AG08395 (cell line): ENCODE results near the gene MUC4.
A peak's percentile ranks its signal among the peaks of the same experiment; 100 is the strongest.

Source experiments
- DNase-seq: peaks from one replicate; pipeline ENCODE4 v3.0.0; 2012; ENCODE audit warnings: mixed read lengths, low spot score

MUC4 gene, protein sequence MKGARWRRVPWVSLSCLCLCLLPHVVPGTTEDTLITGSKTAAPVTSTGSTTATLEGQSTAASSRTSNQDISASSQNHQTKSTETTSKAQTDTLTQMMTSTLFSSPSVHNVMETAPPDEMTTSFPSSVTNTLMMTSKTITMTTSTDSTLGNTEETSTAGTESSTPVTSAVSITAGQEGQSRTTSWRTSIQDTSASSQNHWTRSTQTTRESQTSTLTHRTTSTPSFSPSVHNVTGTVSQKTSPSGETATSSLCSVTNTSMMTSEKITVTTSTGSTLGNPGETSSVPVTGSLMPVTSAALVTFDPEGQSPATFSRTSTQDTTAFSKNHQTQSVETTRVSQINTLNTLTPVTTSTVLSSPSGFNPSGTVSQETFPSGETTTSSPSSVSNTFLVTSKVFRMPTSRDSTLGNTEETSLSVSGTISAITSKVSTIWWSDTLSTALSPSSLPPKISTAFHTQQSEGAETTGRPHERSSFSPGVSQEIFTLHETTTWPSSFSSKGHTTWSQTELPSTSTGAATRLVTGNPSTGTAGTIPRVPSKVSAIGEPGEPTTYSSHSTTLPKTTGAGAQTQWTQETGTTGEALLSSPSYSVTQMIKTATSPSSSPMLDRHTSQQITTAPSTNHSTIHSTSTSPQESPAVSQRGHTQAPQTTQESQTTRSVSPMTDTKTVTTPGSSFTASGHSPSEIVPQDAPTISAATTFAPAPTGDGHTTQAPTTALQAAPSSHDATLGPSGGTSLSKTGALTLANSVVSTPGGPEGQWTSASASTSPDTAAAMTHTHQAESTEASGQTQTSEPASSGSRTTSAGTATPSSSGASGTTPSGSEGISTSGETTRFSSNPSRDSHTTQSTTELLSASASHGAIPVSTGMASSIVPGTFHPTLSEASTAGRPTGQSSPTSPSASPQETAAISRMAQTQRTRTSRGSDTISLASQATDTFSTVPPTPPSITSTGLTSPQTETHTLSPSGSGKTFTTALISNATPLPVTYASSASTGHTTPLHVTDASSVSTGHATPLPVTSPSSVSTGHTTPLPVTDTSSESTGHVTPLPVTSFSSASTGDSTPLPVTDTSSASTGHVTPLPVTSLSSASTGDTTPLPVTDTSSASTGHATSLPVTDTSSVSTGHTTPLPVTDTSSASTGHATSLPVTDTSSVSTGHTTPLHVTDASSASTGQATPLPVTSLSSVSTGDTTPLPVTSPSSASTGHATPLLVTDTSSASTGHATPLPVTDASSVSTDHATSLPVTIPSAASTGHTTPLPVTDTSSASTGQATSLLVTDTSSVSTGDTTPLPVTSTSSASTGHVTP (N-terminal part only)

DNA sequence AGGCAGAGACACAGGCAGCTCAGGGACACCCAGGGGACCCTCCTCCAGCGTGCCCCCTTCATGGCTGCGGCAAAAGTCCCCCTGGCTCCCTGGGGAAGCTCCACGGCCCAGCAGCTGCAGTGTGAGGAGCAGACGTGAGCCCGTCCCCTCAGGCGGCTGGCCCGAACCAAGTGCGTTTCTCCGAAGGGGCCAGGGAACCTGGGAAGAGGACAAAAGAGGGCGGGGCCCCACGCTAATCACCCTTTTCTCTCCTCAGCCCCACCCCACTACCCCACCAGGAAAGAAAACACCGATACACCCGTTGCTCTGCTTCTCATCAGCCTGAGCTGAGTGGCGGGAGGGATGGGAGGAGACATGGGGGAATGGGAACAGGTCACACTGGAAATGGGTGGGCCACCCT lies at the start of gene MUC4:
Gene MUC4, minus strand, starts transcription at position 174 of the 400 bp plus-strand sequence. Its CDS starts 112 bp downstream, at position 62.
- DNase-seq, result no peak

DNA sequence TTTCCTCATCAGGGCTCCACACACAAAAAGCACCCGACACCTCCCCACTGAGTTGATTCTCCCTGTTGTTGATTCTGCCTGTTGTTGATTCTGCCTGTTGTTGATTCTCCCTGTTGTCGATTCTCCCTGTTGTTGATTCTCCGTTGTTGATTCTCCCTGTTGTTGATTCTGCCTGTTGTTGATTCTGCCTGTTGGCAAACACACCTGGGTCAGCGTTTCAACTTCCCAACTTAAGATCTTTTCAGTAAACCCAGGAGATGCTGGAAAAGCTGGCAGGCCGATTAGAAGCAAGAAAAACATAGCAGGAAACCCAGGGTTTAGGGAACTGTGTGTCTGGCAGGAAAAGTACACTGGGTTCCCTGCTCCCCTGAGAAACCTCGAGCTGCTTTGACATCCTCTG lies 48.7 kb upstream of the MUC4 start:
- no peak for DNase-seq

DNA sequence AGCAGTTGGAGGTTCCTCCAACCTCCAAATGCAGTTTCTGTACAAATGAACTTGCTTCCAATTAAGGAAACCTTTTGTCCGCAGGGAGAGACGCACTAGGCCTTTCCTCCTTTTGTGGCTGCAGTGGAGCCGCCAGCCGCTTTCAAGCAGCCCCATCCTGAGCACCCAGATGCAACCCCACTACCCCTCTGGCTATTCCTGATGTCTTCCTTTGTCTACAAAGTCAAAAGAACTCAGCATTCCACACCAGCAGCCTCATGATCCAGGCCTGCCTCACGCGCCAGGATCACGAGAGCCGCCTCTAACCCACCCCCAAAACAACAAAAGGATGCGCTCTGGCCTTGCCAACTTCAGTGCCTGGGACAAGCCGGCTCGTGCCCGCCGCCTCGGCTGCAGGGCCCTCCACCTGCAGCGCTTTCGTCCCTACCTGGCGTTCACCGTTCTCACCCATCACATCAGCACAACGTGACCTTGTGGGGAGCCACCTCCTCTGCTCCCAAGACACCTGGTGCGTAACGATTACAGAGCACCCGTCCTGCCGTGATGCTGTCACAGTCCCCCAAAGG lies 48.2 kb upstream of the MUC4 start:
- DNase-seq, result no peak

DNA sequence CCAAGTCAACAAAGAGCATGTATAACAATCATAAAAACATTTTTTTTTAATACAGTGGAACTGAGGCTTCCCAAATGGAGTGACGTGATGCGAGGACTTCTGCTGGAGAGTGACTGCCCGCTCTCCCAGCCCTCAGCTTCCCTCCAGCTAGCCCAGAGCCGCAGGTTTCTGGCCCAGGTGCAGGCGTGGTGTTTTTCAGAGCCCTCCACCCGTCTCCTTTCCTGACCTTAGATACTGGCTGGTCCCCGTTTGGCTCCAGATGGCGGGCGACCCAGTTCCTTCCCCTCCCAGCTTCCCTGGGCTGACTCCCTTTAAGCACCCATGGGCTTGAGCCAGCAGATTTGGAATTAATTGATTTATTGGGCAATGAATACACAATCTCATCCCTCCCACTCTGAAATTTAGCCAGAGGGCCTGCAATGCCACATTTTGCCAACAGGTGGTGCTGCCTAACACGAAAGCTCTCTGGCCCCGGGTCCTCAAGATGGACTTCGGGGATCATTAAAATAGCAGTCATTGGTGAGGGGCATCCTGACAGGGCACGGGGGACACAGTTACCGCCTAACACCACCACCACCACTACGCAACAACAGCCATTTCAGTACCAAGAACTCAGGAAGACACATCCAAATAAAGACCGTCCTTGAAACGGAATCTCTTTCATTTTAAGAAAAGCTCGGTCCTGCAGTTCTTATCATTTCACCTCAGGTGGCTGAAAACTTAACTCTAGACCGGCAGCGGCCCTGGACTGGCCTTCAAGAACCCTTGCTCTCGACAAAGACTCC lies 47.5 kb upstream of the MUC4 start:
- DNase-seq, result peak; percentile 82

DNA sequence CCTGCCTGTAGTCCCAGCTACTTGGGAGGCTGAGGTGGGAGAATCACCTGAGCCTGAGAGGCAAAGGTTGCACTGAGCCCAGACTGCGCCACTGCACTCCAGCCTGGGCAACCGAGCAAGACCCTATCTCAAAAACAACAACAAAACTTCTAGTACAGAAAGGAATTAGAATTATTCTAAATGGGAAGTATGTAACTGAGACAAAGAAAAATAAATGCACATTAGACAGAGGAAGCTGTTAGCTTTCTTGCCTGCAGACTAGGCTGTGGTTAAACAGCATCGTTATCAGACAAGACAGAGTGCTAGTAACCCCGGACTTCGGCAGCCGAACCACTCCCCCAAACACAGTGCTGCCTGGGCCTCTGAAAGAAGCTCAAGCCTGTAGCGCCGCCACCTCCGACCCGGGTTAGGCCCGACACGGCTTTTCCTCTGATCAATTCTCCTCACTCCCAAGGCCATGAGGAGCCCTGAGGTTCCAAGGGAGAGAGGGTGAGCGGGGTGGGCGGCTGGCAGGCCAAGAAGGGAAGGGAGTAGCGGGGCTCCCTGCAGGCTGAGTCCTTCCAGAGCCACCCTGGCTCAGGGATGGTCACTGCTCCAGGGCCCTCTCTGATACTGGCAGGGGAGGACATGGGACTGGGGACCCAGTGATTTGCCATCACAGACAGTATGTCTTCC lies 44.8 kb upstream of the MUC4 start:
- DNase-seq, result no peak

DNA sequence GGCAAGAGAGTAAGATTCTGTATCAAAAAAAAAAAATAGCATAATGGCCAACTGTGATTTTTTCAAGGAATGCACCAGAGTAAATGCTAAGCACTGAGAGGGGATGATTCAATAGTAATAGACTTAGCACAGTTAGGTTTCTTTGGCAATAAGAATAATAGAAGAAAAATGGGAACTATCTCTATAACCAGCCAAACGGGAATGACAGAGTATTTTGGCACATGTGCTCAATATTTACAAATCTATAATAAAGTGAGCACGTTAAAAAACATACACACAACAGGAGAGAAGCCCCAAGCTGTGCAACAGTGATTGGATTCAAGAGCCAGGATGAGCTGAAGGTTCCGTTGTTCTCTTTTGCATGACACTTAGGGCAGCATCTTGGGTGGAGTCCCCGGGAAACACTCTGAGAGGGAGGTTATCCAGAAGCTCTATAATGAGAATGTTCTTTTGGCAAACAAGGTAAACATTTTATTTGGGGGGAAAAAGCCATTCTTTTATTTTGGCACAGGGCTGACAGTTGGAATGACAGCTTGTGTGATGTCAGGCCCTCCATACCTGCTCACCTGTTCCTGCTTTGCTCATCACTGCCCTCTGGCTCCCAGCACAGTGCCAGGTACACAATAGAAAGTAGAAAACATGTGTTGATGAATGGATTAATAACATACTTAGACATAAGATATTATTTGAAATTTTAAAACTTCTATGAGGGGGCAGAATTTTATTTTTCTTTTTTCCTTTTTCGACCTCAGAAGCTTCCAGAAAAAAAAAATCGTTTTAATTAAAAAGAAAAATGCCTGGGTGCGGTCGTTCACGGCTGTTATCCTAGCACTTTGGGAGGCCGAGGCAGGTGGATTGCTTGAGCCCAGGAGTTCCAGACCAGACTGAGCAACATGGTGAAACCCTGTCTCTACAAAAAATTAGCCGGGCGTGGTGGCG lies 44.0 kb upstream of the MUC4 start:
- no peak for DNase-seq

DNA sequence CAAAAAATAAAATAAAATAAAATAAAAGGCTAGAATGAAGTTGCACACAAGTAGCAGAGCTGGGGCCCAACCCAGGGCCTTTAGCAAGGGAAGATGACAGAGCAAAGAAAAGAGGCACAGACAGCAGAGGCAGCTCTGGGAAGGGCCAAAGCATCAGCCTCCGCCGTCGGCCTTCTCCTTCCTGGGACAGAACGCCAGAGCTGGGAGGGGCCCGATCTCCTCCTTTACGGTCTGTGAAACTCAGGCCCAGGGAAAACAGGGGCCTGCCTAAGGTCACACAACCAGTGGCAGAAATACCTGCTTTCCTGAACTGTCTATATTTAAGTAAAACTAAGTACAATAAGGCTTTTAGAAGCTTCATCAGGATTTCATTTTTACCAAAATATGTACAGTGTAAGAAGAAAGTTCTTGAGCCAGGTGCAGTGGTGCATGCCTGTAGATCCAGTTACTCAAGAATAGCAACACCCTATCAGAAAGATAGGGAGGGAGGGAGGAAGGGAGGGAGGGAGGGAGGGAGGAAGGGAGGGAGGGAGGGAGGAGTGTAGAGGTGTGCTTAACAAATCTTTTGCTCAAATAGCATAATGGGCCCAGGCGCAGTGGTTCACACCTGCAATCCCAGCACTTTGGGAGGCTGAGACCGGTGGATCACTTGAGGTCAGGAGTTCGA lies 43.0 kb upstream of the MUC4 start:
- DNase-seq, result no peak

DNA sequence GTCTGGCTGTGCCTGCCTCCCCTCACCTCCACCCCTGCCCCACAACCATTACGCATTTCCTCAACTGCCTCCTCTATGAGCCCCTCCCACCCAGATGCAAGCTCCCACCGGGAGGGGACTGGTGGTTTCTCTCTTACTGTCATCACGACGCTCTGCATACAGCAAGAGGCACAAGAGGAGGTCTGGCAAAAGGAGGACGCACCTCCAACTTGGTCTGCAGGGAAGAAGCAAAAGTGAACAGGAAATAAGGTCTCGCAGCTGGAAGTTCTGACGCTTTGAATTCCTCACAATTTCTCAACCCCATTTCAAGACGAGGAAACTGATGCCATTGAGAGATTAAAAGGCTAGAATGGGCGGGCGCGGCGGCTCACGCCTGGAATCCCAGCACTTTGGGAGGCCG lies 42.3 kb upstream of the MUC4 start:
- DNase-seq, result no peak

DNA sequence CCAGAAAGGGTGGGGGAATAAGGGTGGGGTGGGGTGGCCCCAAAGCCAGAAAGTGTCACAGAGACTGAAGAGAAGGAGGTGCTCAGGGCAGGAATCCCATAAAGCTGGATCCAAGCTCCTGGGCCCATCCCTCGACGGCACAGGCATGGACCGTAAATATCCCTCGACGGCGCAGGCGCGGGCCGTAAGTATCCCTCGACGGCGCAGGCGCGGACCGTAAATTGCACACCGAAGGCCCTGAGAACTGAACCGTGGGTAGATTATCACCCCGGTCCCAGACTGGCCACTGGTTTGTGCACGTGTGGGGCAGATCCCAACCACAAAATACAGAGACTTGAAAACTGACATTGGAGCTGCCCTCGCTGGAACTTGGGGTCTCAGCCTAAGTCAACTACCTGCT lies 41.3 kb upstream of the MUC4 start:
- DNase-seq, result no peak

DNA sequence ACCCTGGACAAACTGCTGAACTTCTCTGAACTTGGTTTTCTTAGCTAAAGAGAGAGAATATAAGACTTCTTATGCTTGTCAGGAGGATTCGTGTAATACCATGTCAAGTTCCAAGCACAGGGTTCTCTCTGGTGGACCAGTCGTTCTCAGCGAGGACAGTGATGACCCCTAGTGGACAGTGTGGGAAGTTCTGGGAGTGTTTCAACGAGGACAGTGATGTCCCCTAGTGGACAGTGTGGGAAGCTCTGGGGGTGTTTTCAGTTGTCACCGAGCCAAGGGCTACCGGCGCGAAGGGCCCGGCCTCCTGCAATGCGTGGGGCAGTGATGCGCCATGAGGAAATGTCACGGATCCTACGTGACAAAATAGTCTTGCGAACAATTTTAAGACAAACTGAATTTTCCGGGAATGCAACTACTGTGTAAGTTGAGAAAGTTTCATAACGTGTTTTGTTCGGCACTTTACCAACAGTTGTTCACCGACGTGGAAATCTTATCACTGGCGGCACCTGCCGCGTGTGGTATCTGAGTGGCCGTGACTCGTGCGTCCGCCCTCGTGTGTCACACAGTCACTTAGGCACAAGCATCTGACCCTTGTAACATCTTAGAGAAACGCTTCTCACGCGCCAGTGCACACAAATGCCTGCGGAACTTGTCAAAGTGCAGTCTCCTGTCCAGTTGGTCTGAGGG lies 39.3 kb upstream of the MUC4 start:
- peak; percentile 94 for DNase-seq

DNA sequence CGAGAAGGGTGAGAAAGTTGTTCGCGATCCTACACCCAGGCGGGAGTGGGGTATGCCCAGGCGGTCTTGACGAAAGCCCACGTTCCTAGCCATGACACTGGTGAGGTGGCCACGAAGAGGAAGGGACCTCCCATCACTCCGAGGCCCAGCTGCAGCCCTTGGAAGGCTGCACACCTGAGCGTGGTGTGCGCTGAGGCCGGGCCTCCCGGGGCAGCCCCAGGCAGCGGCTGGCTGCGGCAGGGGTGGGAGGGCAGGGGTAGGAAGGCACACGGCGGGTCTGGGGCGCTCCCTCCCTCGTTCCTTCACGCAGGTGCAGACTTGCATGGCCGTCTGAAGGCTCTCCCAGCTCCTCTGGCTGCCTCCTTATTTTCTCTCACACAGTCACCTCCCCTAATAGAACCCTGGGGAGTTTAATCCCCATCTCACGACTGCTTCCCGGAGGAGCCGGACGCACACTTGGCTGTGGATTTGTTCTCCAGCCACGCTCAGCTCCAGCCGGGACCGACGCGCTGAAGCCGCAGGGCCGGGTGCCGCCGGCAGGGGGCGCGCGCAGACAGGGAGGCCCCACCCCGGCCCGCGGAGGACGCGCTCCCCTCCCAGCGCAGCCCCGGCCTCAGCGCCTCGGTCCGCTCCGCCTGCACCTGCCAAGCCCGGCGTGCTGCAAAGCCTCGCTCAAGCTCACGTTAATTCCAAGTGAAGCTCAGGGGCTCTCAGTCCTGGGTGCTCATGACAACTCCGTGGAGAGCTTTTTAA lies 37.8 kb upstream of the MUC4 start:
- peak; percentile 52 for DNase-seq

DNA sequence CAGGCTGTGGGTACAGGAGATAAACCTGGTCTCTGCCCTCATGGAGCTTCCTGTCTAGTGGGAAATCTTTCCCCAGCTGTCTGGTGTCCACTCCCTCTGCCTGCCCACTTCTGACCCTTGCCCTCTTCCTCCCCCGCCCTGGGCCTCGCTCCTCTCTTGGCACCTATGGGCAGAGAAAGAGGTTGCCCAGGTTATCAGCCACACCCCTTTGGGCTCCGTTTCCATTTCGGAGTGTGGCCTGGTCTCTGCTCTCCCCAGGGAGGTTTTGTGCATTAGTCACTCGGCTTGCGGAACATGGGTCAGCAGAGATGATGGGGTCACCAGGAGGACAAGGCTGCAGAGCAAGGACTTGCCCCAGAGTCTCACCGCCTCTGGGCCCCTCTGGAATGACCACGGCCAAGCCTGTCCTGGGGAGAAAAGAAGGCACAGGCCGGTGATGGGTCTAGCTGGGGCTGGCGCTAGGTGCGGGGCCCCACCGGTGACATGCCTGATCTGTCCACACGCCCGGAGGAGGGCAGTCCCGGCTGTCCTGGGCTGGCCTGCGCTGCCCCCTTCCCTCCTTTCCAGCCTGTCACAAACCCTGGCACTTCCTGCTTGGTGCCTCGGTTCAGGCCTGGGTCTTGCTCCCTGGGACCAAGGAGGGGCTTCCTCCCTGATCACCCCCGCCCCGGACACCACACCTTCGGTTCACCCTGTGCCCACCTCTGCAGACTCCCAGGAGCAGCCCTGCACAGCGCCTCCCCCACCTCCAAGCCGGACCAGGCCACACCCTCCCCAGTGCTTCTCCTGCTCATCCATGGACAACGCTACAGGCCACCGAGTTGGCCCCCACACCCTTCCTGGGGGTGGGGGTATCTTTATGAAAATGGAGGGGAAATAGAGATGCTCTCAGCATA lies 35.6 kb upstream of the MUC4 start:
- DNase-seq, result peak; percentile 23

DNA sequence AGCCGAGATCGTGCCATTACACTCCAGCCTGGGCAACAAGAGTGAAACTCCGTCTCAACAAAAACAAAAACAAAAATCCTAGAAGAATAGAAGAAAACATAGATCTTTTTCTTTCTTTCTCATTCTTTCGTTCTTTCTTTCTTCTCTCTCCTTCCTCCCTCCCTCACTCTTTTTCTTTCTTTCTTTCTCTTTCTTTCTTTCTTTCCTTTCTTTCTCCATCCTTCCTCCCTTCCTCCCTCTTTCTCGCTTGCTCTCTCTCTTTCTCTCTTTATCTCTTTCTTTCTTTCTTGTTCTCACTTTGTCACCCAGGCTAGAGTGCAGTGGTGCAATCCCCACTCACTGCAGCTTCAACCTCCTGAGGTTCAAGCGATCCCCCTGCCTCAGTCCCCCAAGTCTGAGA lies 33.8 kb upstream of the MUC4 start:
- no peak for DNase-seq

DNA sequence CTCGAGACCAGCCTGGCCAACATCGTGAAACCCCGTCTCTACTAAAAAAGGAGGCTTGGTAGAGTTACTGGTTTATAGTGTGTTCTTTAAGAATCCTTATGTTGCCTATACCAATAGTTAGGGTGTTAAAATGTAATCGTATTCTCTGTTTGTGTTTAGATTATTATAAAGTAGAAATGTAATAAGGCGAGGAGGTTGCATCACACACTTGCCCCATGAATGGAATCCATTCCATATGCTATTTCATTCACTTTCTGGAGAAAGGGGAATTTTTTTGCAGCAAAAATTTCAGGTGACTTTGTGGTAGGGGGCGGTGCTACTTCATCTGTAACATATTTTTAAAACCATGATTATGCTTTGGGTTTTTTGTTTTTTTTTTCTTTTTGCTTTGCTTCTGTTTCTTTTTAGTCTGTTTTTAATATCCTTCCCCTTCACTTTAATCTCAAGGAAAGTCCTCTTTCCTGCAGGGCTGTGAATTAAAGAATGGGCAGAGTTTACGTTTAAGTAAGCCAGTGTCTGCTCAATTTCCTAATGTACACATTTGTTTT lies 33.0 kb upstream of the MUC4 start:
- no peak for DNase-seq

DNA sequence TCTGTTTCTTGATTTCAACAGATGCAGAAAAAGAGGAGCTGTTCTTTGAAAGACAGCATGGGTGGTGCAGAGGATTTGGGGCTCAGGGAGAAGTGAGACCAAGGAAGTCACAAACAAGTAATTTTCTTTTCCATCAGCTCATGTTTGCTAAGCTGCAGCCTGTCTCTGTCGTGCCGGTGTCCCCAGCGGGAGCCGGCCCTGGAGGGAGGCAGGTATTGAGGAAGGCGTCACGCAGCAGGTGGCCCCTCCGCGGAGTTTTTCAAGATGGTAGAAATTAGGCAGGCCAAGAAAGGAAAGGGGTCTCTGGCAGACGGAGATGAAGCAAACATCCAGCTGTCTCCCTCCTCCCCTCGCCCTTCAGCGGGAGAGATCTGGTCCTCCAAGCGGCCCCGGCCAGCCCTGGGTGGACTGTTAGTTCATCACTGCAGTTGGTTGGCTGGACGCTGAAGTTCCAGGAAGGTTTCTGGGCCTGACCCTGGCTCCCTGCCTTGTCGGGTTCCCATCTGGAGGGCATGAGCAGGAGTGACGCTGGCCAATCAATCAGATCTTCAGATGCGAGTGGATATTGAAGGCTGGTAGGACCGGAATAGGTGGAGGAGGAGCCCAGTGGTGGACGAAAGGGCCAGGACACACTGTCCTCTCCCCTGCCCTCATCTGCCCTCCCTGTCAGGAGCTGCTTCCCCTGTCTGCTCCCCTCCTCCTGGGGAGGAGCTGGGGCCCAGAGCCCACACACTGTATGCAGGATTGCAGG lies 27.7 kb upstream of the MUC4 start:
- DNase-seq, result no peak
